ENCODE measurements around the gene MCMBP. TPM values are rescaled to one million over a fixed set of nuclear protein-coding genes. Genes with fewer than 3 reads are reported as not detected.
A peak's percentile ranks its signal among the peaks of the same experiment; 100 is the strongest.
"Not testable (repeated sequence)": the region's sequence is repeated elsewhere in the genome, so short reads cannot be mapped to it uniquely, and the experiment has no call there.

Gene MCMBP
- total RNA-seq, 1 experiment from 2014 or later: 71.0 TPM

GRCh38 chr10:119888715-119889114 lies 16.1 kb upstream of the MCMBP start:
- H3K4me3 Mint-ChIP-seq (ENCODE audit: unreplicated experiment); CTCF ChIA-PET; intact Hi-C loops (cut with micrococcal nuclease); H3K27ac Mint-ChIP-seq (ENCODE audit: low read depth, unreplicated experiment); H3K36me3 Mint-ChIP-seq (ENCODE audit: insufficient read depth, unreplicated experiment); H3K9me3 Mint-ChIP-seq (ENCODE audit: unreplicated experiment); H3K27me3 Mint-ChIP-seq (ENCODE audit: insufficient read depth, unreplicated experiment); BruUV-seq (replicated peaks); DNase-seq (ENCODE audit: unreplicated experiment): not testable (repeated sequence)
- POLR2A ChIA-PET: interaction anchor here (7.1 kb wide), 1 partner anchor 16 kb away, joined by 122 read pairs; the partner anchor contains the start of gene MCMBP
- peaks cover 12% of the 10 kb centered on the region for H3K4me1 Mint-ChIP-seq (ENCODE audit: insufficient read depth, unreplicated experiment)

- H3K4me1 Mint-ChIP-seq (ENCODE audit: insufficient read depth, unreplicated experiment); H3K36me3 Mint-ChIP-seq (ENCODE audit: insufficient read depth, unreplicated experiment); H3K4me3 Mint-ChIP-seq (ENCODE audit: unreplicated experiment); intact Hi-C loops (cut with micrococcal nuclease); H3K27me3 Mint-ChIP-seq (ENCODE audit: insufficient read depth, unreplicated experiment); BruUV-seq (replicated peaks); H3K27ac Mint-ChIP-seq (ENCODE audit: low read depth, unreplicated experiment); H3K9me3 Mint-ChIP-seq (ENCODE audit: unreplicated experiment); DNase-seq (ENCODE audit: unreplicated experiment): not testable (repeated sequence)
- CTCF ChIA-PET: interaction anchor here (0.6 kb wide), 1 partner anchor 277 kb away, joined by 3 read pairs; no protein-coding TSS in a partner anchor
- POLR2A ChIA-PET: interaction anchor here (2.6 kb wide), 1 partner anchor 13 kb away, joined by 14 read pairs; the partner anchor contains the start of gene MCMBP
These were observed 13.4 kb upstream of the MCMBP start for GRCh38 chr10:119886070-119886469.

- POLR2A ChIA-PET: interaction anchor here (1.1 to 2.2 kb wide), 2 partner anchors 8 to 11 kb away, joined by 4 to 11 read pairs; partner anchors contain the start of genes MCMBP and SEC23IP
- CTCF ChIA-PET; DNase-seq (ENCODE audit: unreplicated experiment); H3K9me3 Mint-ChIP-seq (ENCODE audit: unreplicated experiment); H3K4me3 Mint-ChIP-seq (ENCODE audit: unreplicated experiment); H3K36me3 Mint-ChIP-seq (ENCODE audit: insufficient read depth, unreplicated experiment); BruUV-seq (replicated peaks); H3K27me3 Mint-ChIP-seq (ENCODE audit: insufficient read depth, unreplicated experiment); H3K4me1 Mint-ChIP-seq (ENCODE audit: insufficient read depth, unreplicated experiment); H3K27ac Mint-ChIP-seq (ENCODE audit: low read depth, unreplicated experiment); intact Hi-C loops (cut with micrococcal nuclease): not testable (repeated sequence)
These were observed 11.4 kb upstream of the MCMBP start for GRCh38 chr10:119883901-119884611.

GRCh38 chr10:119878524-119878923 lies 5.9 kb upstream of the MCMBP start:
- BruUV-seq (replicated peaks): no TSS peak
- Mint-ChIP-seq H3K4me1 (ENCODE audit: insufficient read depth, unreplicated experiment) (peaks cover 6% of the 10 kb centered on the region), H3K4me3 (ENCODE audit: unreplicated experiment) (no peak overlapping the region), H3K9me3 (ENCODE audit: unreplicated experiment) (no peaks in the 10 kb centered on the region), H3K36me3 (ENCODE audit: insufficient read depth, unreplicated experiment) (peaks cover 13% of the 10 kb centered on the region), H3K27ac (ENCODE audit: low read depth, unreplicated experiment) (no peak overlapping the region), H3K27me3 (ENCODE audit: insufficient read depth, unreplicated experiment) (no peaks in the 10 kb centered on the region)
- no peak for TF ChIP-seq CTCF (IDR thresholded peaks at IDR 0.05; ENCODE audit: unreplicated experiment)
- no peak for DNase-seq (ENCODE audit: unreplicated experiment)
- POLR2A ChIA-PET: no interaction called here
- intact Hi-C loops (cut with micrococcal nuclease): no loop called here
- CTCF ChIA-PET: no interaction called here

GRCh38 chr10:119872860-119873681 lies 428 bp upstream of the MCMBP start:
- intact Hi-C loops (cut with micrococcal nuclease): loop anchor here (1.0 kb wide), 1 partner anchor 19 kb away; the partner anchor contains the start of gene SEC23IP
- CTCF ChIA-PET: interaction anchor here (0.5 to 5.0 kb wide), 11 partner anchors 8 to 684 kb away, joined by 3 to 41 read pairs (median 4); partner anchors contain the start of gene SEC23IP
- no TSS peak for BruUV-seq (replicated peaks)

More at GRCh38 chr10:119872860-119873681, 428 bp upstream of the MCMBP start:
- peak overlapping the region; percentile 59 for H3K27ac Mint-ChIP-seq (ENCODE audit: low read depth, unreplicated experiment)
- peaks cover 17% of the 10 kb centered on the region for H3K36me3 Mint-ChIP-seq (ENCODE audit: insufficient read depth, unreplicated experiment)
- no peak for TF ChIP-seq CTCF (IDR thresholded peaks at IDR 0.05; ENCODE audit: unreplicated experiment)
- H3K27me3 Mint-ChIP-seq (ENCODE audit: insufficient read depth, unreplicated experiment): no peaks in the 10 kb centered on the region
- POLR2A ChIA-PET: interaction anchor here (0.6 to 4.4 kb wide), 32 partner anchors 10 to 768 kb away, joined by 3 to 122 read pairs (median 7); partner anchors contain the start of genes BAG3, INPP5F, SEC23IP and TIAL1
- no peaks in the 10 kb centered on the region for H3K9me3 Mint-ChIP-seq (ENCODE audit: unreplicated experiment)
- DNase-seq (ENCODE audit: unreplicated experiment): peak; percentile 77
- H3K4me1 Mint-ChIP-seq (ENCODE audit: insufficient read depth, unreplicated experiment): peaks cover 28% of the 10 kb centered on the region
- H3K4me3 Mint-ChIP-seq (ENCODE audit: unreplicated experiment): peak overlapping the region; percentile 87
